OCI-LY1 (cell line): ENCODE results near the gene DEAF1.

Source experiments
- EZH2 ChIP-seq: fragments of 200-600 bp; sonication (generic), shearing (Covaris generic); IDR thresholded peaks from 2 replicates; pipeline ENCODE4 v1.8.0; 2017; ENCODE audit warnings: borderline replicate concordance, mixed run types, mild to moderate bottlenecking, antibody characterized with exemption, low read length, moderate library complexity, mixed read lengths
- TF ChIP-seq, protein P1 (sequence below): fragments of 200-600 bp; sonication (generic), shearing (Covaris generic); IDR thresholded peaks from 2 replicates; pipeline ENCODE4 v1.5.1; 2017; ENCODE audit warnings: mild to moderate bottlenecking, antibody characterized with exemption, low read length, moderate library complexity, mixed read lengths

DNA sequence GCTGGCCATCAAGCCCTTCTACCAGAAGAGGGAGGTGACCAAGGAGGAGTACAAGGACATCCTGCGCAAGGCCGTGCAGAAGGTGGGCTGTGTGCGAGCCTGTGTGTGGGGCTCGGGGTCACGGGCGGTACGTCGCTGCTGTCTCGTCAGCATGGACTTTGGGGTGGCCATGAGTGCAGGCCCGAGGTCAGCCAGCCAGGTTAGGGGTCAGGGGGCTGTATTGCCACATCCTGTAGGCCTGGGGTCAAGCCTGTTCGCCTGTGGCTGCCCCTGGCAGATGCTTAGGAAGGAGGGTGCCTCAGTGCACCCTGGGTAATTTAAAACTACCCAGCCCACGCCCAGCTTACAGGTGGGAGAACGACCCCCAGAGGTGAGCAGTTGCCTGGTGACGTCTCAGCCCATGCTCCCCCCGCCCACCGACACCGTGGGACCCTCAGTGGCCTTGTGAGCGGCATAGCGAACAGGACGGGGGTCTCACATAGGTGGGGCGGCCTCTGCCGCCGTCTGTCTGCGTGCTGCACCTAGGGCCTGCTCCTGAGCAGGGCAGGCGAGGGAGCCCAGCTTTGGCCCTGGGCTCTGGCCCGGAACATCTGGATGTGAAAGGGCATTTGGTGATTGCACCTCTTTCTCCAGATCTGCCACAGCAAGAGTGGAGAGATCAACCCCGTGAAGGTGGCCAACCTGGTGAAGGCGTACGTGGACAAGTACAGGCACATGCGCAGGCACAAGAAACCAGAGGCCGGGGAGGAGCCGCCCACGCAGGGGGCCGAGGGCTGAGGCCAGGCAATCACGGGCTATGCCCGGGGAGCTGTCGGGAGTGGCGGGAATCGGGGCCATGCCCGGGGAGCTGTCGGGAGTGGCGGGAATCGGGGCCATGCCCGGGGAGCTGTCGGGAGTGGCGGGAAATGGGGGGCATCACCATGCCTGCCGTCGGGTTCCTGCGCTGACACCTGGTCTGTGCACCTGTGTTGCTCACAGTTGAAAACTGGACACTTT is 83.7 kb downstream of the DEAF1 start:
- TF ChIP-seq EZH2 = no peak
- TF ChIP-seq, protein P1, sequence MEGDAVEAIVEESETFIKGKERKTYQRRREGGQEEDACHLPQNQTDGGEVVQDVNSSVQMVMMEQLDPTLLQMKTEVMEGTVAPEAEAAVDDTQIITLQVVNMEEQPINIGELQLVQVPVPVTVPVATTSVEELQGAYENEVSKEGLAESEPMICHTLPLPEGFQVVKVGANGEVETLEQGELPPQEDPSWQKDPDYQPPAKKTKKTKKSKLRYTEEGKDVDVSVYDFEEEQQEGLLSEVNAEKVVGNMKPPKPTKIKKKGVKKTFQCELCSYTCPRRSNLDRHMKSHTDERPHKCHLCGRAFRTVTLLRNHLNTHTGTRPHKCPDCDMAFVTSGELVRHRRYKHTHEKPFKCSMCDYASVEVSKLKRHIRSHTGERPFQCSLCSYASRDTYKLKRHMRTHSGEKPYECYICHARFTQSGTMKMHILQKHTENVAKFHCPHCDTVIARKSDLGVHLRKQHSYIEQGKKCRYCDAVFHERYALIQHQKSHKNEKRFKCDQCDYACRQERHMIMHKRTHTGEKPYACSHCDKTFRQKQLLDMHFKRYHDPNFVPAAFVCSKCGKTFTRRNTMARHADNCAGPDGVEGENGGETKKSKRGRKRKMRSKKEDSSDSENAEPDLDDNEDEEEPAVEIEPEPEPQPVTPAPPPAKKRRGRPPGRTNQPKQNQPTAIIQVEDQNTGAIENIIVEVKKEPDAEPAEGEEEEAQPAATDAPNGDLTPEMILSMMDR = no peak
